Endometrial microvascular endothelial cells (primary cell): ENCODE data around the gene SYNRG. TPM values are rescaled to one million over a fixed set of nuclear protein-coding genes. Genes with fewer than 3 reads are reported as not detected.

ENCODE experiments used
- in situ Hi-C: cut with HindIII; loops from 2 replicates; pipeline ENCODE4 v1.10.0; 2017; ENCODE audit warnings: low sequenced_read_pairs, low pct_unique_long_range_greater_than_20kb; ENCODE audit errors: inconsistent ontology term
- total RNA-seq: library from RNA; depleted of rRNA; stranded (reverse); fragments of >200 nt; gene quantifications from one replicate; pipeline ENCODE4 v1.2.3, GENCODE V29; 2015; ENCODE audit errors: inconsistent ontology term

SYNRG gene
- total RNA-seq, 1 donor from 2014 or later = 27.9 TPM

- in situ Hi-C loops = no loop called here
Measured at GRCh38 chr17:37605813-37606505, 3.3 kb downstream of the SYNRG start.

GRCh38 chr17:37605081-37605480 is 4.1 kb downstream of the SYNRG start:
- in situ Hi-C loops = no loop called here

- in situ Hi-C loops = no loop called here
Measured at GRCh38 chr17:37604556-37604955, 4.7 kb downstream of the SYNRG start.

GRCh38 chr17:37598145-37598544 is 11.1 kb downstream of the SYNRG start:
- in situ Hi-C loops = no loop called here

GRCh38 chr17:37592291-37592690 is 16.9 kb downstream of the SYNRG start:
- in situ Hi-C loops = no loop called here

GRCh38 chr17:37585066-37585465 is 24.2 kb downstream of the SYNRG start:
- in situ Hi-C loops = no loop called here

GRCh38 chr17:37576281-37576680 is 32.9 kb downstream of the SYNRG start:
- in situ Hi-C loops = no loop called here

- in situ Hi-C loops = no loop called here
Measured at GRCh38 chr17:37574427-37574826, 34.8 kb downstream of the SYNRG start.

GRCh38 chr17:37571674-37572073 is 37.5 kb downstream of the SYNRG start:
- in situ Hi-C loops = no loop called here

- in situ Hi-C loops = no loop called here
Measured at GRCh38 chr17:37570527-37571093, 38.6 kb downstream of the SYNRG start.

GRCh38 chr17:37568350-37569053 is 40.7 kb downstream of the SYNRG start:
- in situ Hi-C loops = no loop called here

GRCh38 chr17:37567538-37567937 is 41.7 kb downstream of the SYNRG start:
- in situ Hi-C loops = no loop called here

GRCh38 chr17:37567137-37567536 is 42.1 kb downstream of the SYNRG start:
- in situ Hi-C loops = no loop called here

- in situ Hi-C loops = no loop called here
Measured at GRCh38 chr17:37564252-37564651, 45.0 kb downstream of the SYNRG start.

- in situ Hi-C loops = no loop called here
Measured at GRCh38 chr17:37562016-37562745, 47.0 kb downstream of the SYNRG start.

GRCh38 chr17:37558299-37558698 is 50.9 kb downstream of the SYNRG start:
- in situ Hi-C loops = no loop called here

- in situ Hi-C loops = no loop called here
Measured at GRCh38 chr17:37557482-37557881, 51.7 kb downstream of the SYNRG start.

GRCh38 chr17:37555386-37555785 is 53.8 kb downstream of the SYNRG start:
- in situ Hi-C loops = no loop called here

- in situ Hi-C loops = no loop called here
Measured at GRCh38 chr17:37553401-37553966, 55.7 kb downstream of the SYNRG start.
